Neural cell (in vitro differentiated cells): Measurements from ENCODE around the gene ROBO1. TPM values are rescaled to one million over a fixed set of nuclear protein-coding genes. Genes with fewer than 3 reads are reported as not detected.

Experiments
- H2AFZ ChIP-seq: fragments of 200-600, 300-800 bp; sonication (generic), shearing (Covaris generic); 2 replicates; pipeline ENCODE4 v1.6.0; 2014; ENCODE audit warnings: low read depth, mild to moderate bottlenecking, antibody characterized with exemption, low read length, moderate library complexity
- H3F3A ChIP-seq: fragments of 200-600 bp; shearing (Covaris generic); 2 replicates; pipeline ENCODE4 v1.6.1; 2016; ENCODE audit warnings: mild to moderate bottlenecking, moderate library complexity, mixed read lengths, antibody characterized with exemption, low read length; ENCODE audit not compliant: insufficient read depth, poor library complexity, severe bottlenecking
- H3K27ac ChIP-seq: fragments of 200-600, 300-800 bp; sonication (generic), shearing (Covaris generic); 2 replicates; pipeline ENCODE4 v1.5.1; 2014; ENCODE audit warnings: mild to moderate bottlenecking, low read length, moderate library complexity
- H3K27me3 ChIP-seq: fragments of 300-800, 200-600 bp; sonication (generic), shearing (Covaris generic); 2 replicates; pipeline ENCODE4 v1.6.0; 2014; ENCODE audit warnings: mild to moderate bottlenecking, low read depth, low read length, moderate library complexity; ENCODE audit not compliant: insufficient read depth
- H3K36me3 ChIP-seq: fragments of 300-800, 200-600 bp; sonication (generic), shearing (Covaris generic); 2 replicates; pipeline ENCODE4 v1.5.1; 2014; ENCODE audit warnings: mild to moderate bottlenecking, antibody characterized with exemption, low read length, moderate library complexity; ENCODE audit not compliant: insufficient read depth
- H3K4me2 ChIP-seq: fragments of 300-800, 200-600 bp; sonication (generic), shearing (Covaris generic); 2 replicates; pipeline ENCODE4 v1.6.0; 2014; ENCODE audit warnings: mild to moderate bottlenecking, low read length
- H3K4me3 ChIP-seq: fragments of 300-800, 200-600 bp; sonication (generic), shearing (Covaris generic); 2 replicates; pipeline ENCODE4 v1.5.1; 2014; ENCODE audit warnings: mild to moderate bottlenecking, low read length, moderate library complexity
- H3K79me2 ChIP-seq: fragments of 200-600 bp; shearing (Covaris generic); replicated peaks from 2 replicates; pipeline ENCODE4 v1.6.0; 2014; ENCODE audit warnings: mild to moderate bottlenecking, low read length, moderate library complexity; ENCODE audit not compliant: insufficient read depth
- H3K9ac ChIP-seq: fragments of 300-800, 200-600 bp; sonication (generic), shearing (Covaris generic); 2 replicates; pipeline ENCODE4 v1.6.1; 2016; ENCODE audit warnings: mild to moderate bottlenecking, low read length, mixed read lengths
- H3K9me2 ChIP-seq: fragments of 200-600 bp; shearing (Covaris generic); 2 replicates; pipeline ENCODE4 v1.6.1; 2016; ENCODE audit warnings: mild to moderate bottlenecking, low read length, mixed read lengths; ENCODE audit not compliant: insufficient read depth
- H3K9me3 ChIP-seq: fragments of 200-600, 300-800 bp; sonication (generic), shearing (Covaris generic); 2 replicates; pipeline ENCODE4 v1.6.1; 2016; ENCODE audit warnings: mild to moderate bottlenecking, mixed run types, low read length, moderate library complexity, mixed read lengths
- H4K20me1 ChIP-seq: fragments of 200-600 bp; shearing (Covaris generic); 2 replicates; pipeline ENCODE4 v1.6.1; 2016; ENCODE audit warnings: mild to moderate bottlenecking, mixed run types; ENCODE audit not compliant: insufficient read depth
- EP300 ChIP-seq: fragments of 450-650 bp; conservative IDR thresholded peaks from 2 replicates; pipeline ENCODE4 v1.6.1; 2014; ENCODE audit warnings: antibody characterized with exemption, mild to moderate bottlenecking, moderate library complexity; ENCODE audit not compliant: poor library complexity, severe bottlenecking
- EZH2 ChIP-seq: fragments of 200-600, 300-800 bp; shearing (Covaris generic), sonication (generic); IDR thresholded peaks from 2 replicates; pipeline ENCODE4 v1.6.1; 2014; ENCODE audit warnings: antibody characterized with exemption, low read length, borderline replicate concordance, mild to moderate bottlenecking; ENCODE audit not compliant: insufficient read depth, poor library complexity, severe bottlenecking
- MXI1 ChIP-seq: fragments of 450-650 bp; conservative IDR thresholded peaks from 2 replicates; pipeline ENCODE4 v1.6.1; 2014; ENCODE audit warnings: antibody characterized with exemption, mild to moderate bottlenecking; ENCODE audit not compliant: poor library complexity, severe bottlenecking
- POLR2AphosphoS5 ChIP-seq: IDR thresholded peaks from 2 replicates; pipeline ENCODE4 v1.6.1; 2012
- RAD21 ChIP-seq: fragments of 450-650 bp; conservative IDR thresholded peaks from 2 replicates; pipeline ENCODE4 v1.6.1; 2014; ENCODE audit warnings: antibody characterized with exemption, mild to moderate bottlenecking, moderate library complexity
- SMC3 ChIP-seq: fragments of 450-650 bp; conservative IDR thresholded peaks from 2 replicates; pipeline ENCODE4 v1.6.1; 2014; ENCODE audit warnings: antibody characterized with exemption, mild to moderate bottlenecking, moderate library complexity; ENCODE audit not compliant: poor library complexity
- TAF1 ChIP-seq: IDR thresholded peaks from 2 replicates; pipeline ENCODE4 v1.6.1; 2012; ENCODE audit warnings: low read depth
- polyA plus RNA-seq: library from polyadenylated mRNA; depleted of rRNA; stranded (reverse); fragments of >200 nt; gene quantifications from 2 replicates; pipeline ENCODE4 v1.2.3, GENCODE V29; 2014
- TF ChIP-seq, protein P1 (sequence below): fragments of 450-650 bp; IDR thresholded peaks from 2 replicates; pipeline ENCODE4 v1.5.1; 2014; ENCODE audit warnings: antibody characterized with exemption, mild to moderate bottlenecking, moderate library complexity; ENCODE audit not compliant: poor library complexity, severe bottlenecking
- TF ChIP-seq, protein P2 (sequence below): IDR thresholded peaks from 2 replicates; pipeline ENCODE4 v1.6.1; 2012; ENCODE audit warnings: borderline replicate concordance

Gene ROBO1
- polyA plus RNA-seq, 1 donor from 2014 or later = 183 TPM

DNA sequence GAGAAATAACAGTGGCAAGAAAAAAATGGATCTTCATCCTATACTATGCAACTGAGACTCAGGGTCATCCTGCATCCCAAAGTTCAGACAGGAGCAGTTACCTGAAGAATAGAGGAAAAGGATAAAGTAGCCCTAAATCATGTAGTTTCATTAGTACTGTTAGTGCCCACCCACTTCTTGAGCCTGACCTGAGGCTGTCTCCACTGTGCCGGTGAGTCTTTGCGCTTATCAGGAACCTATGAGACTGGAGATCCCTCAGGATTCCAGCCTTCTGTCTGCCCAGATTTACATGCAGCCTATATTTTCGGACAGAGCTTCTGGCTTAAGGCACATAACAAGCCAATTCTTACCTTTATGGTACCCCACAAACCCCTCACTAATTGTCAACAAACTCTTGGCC lies 791.6 kb downstream of the ROBO1 start:
- H3K9me3 ChIP-seq = no peaks in the 10 kb centered on the region
- H3K36me3 ChIP-seq = no peaks in the 10 kb centered on the region
- no peak overlapping the region for H2AFZ ChIP-seq
- peaks cover 44% of the 10 kb centered on the region for H3K79me2 ChIP-seq
- H3F3A ChIP-seq = no peaks in the 10 kb centered on the region
- no peaks in the 10 kb centered on the region for H4K20me1 ChIP-seq
- H3K27me3 ChIP-seq = no peaks in the 10 kb centered on the region
- no peak for TF ChIP-seq SMC3
- TF ChIP-seq POLR2AphosphoS5 = no peak
- no peak for TF ChIP-seq RAD21
- TF ChIP-seq, protein P1, sequence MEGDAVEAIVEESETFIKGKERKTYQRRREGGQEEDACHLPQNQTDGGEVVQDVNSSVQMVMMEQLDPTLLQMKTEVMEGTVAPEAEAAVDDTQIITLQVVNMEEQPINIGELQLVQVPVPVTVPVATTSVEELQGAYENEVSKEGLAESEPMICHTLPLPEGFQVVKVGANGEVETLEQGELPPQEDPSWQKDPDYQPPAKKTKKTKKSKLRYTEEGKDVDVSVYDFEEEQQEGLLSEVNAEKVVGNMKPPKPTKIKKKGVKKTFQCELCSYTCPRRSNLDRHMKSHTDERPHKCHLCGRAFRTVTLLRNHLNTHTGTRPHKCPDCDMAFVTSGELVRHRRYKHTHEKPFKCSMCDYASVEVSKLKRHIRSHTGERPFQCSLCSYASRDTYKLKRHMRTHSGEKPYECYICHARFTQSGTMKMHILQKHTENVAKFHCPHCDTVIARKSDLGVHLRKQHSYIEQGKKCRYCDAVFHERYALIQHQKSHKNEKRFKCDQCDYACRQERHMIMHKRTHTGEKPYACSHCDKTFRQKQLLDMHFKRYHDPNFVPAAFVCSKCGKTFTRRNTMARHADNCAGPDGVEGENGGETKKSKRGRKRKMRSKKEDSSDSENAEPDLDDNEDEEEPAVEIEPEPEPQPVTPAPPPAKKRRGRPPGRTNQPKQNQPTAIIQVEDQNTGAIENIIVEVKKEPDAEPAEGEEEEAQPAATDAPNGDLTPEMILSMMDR = no peak
- TF ChIP-seq, protein P2, sequence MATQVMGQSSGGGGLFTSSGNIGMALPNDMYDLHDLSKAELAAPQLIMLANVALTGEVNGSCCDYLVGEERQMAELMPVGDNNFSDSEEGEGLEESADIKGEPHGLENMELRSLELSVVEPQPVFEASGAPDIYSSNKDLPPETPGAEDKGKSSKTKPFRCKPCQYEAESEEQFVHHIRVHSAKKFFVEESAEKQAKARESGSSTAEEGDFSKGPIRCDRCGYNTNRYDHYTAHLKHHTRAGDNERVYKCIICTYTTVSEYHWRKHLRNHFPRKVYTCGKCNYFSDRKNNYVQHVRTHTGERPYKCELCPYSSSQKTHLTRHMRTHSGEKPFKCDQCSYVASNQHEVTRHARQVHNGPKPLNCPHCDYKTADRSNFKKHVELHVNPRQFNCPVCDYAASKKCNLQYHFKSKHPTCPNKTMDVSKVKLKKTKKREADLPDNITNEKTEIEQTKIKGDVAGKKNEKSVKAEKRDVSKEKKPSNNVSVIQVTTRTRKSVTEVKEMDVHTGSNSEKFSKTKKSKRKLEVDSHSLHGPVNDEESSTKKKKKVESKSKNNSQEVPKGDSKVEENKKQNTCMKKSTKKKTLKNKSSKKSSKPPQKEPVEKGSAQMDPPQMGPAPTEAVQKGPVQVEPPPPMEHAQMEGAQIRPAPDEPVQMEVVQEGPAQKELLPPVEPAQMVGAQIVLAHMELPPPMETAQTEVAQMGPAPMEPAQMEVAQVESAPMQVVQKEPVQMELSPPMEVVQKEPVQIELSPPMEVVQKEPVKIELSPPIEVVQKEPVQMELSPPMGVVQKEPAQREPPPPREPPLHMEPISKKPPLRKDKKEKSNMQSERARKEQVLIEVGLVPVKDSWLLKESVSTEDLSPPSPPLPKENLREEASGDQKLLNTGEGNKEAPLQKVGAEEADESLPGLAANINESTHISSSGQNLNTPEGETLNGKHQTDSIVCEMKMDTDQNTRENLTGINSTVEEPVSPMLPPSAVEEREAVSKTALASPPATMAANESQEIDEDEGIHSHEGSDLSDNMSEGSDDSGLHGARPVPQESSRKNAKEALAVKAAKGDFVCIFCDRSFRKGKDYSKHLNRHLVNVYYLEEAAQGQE = no peak
- no peak for TF ChIP-seq EP300
- TF ChIP-seq TAF1 = no peak
- no peak for TF ChIP-seq EZH2
- no peak for TF ChIP-seq MXI1
- H3K4me3 ChIP-seq = no peak overlapping the region
- no peak overlapping the region for H3K27ac ChIP-seq
- no peak overlapping the region for H3K4me2 ChIP-seq
- no peak overlapping the region for H3K9ac ChIP-seq
- H3K9me2 ChIP-seq = no peaks in the 10 kb centered on the region

DNA sequence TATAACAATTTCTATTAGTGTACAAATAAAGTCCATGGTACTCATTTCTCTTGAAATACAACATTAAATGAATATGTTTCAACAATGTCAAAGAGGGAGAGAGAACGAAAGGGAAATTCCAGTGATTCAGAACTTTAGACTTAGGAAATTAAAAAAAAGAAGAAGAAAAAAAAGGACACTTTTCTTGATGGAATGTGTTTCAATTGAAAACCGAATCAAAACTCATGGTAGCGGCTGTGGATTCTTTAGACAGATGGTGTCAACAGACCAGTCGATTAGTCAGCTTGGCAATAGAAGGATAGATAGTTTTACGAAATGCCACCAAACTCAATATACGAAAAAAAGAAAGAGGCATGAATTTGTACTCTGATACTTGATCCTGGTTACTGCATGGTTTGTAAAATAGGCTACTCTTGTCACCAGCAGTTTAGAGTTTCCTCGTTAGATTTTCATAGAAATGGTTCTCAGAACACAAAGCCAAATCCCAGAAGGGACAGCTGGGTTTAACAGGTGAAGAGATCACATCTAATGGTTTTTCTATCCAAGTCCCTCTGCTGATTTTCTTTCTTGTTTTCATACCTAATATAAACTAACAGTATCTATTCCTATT lies 793.5 kb downstream of the ROBO1 start:
- Histone ChIP-seq H3K9me2 (no peaks in the 10 kb centered on the region), H3K79me2 (peaks cover 47% of the 10 kb centered on the region), H3K4me3 (no peak overlapping the region), H2AFZ (no peak overlapping the region), H3K27me3 (no peaks in the 10 kb centered on the region), H3K4me2 (no peak overlapping the region), H4K20me1 (no peaks in the 10 kb centered on the region), H3K27ac (no peak overlapping the region), H3F3A (no peaks in the 10 kb centered on the region), H3K9me3 (no peaks in the 10 kb centered on the region), H3K9ac (no peak overlapping the region), H3K36me3 (no peaks in the 10 kb centered on the region)
- TF ChIP-seq RAD21 = no peak
- no peak for TF ChIP-seq EP300
- TF ChIP-seq SMC3 = no peak
- TF ChIP-seq POLR2AphosphoS5 = no peak
- no peak for TF ChIP-seq TAF1
- TF ChIP-seq, protein P1 = no peak
- TF ChIP-seq, protein P2 = no peak
- no peak for TF ChIP-seq EZH2
- no peak for TF ChIP-seq MXI1
